ENCODE data around the gene ANKRD63. TPM values are rescaled to one million over a fixed set of nuclear protein-coding genes. Genes with fewer than 3 reads are reported as not detected.

The ANKRD63 gene
- total and polyA plus RNA-seq, 2 of the 8 experiments (the other 6 are each of a cell fraction or from before 2014, with no cell fraction given): 0.18 to 0.26 TPM

DNA sequence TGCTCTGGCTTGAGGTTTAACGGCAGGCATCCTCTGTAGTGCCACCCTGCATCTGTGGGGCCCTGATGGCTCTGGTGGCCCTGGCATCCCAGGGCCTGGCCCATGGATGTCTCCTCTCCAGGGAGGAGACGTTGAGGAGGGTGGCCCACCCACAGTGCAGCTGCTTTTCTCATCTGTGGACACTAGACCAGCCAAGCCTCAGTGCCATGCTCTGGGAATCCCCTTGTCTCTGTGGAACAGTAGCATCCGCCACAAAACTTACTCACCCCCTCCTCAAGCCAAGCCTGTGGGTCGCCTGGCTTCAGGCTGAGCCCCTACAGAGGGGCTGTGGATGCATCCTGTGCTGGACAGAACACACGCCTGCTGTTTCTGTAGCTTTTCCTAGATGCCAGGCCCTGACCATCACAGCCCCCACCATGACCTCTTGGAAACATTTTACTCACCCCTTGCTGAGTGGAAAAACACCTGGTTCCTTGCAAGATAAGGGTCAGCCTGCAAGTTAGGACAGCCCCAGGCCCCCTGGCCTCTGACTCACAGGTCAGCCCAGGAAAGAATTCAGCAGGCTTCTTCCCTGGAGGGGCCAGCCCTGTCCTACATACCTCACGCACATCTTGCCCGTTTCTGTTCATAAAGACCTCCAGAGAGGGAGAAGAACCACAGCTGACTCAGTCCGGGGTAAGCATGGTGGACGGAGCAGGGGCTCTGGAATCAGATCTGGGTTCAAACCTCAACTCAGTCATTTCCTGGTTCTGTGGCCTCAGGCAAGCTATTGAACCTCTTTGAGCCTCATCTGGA, 25.0 kb downstream of the ANKRD63 start (continued):
- TF ChIP-seq, protein P1, sequence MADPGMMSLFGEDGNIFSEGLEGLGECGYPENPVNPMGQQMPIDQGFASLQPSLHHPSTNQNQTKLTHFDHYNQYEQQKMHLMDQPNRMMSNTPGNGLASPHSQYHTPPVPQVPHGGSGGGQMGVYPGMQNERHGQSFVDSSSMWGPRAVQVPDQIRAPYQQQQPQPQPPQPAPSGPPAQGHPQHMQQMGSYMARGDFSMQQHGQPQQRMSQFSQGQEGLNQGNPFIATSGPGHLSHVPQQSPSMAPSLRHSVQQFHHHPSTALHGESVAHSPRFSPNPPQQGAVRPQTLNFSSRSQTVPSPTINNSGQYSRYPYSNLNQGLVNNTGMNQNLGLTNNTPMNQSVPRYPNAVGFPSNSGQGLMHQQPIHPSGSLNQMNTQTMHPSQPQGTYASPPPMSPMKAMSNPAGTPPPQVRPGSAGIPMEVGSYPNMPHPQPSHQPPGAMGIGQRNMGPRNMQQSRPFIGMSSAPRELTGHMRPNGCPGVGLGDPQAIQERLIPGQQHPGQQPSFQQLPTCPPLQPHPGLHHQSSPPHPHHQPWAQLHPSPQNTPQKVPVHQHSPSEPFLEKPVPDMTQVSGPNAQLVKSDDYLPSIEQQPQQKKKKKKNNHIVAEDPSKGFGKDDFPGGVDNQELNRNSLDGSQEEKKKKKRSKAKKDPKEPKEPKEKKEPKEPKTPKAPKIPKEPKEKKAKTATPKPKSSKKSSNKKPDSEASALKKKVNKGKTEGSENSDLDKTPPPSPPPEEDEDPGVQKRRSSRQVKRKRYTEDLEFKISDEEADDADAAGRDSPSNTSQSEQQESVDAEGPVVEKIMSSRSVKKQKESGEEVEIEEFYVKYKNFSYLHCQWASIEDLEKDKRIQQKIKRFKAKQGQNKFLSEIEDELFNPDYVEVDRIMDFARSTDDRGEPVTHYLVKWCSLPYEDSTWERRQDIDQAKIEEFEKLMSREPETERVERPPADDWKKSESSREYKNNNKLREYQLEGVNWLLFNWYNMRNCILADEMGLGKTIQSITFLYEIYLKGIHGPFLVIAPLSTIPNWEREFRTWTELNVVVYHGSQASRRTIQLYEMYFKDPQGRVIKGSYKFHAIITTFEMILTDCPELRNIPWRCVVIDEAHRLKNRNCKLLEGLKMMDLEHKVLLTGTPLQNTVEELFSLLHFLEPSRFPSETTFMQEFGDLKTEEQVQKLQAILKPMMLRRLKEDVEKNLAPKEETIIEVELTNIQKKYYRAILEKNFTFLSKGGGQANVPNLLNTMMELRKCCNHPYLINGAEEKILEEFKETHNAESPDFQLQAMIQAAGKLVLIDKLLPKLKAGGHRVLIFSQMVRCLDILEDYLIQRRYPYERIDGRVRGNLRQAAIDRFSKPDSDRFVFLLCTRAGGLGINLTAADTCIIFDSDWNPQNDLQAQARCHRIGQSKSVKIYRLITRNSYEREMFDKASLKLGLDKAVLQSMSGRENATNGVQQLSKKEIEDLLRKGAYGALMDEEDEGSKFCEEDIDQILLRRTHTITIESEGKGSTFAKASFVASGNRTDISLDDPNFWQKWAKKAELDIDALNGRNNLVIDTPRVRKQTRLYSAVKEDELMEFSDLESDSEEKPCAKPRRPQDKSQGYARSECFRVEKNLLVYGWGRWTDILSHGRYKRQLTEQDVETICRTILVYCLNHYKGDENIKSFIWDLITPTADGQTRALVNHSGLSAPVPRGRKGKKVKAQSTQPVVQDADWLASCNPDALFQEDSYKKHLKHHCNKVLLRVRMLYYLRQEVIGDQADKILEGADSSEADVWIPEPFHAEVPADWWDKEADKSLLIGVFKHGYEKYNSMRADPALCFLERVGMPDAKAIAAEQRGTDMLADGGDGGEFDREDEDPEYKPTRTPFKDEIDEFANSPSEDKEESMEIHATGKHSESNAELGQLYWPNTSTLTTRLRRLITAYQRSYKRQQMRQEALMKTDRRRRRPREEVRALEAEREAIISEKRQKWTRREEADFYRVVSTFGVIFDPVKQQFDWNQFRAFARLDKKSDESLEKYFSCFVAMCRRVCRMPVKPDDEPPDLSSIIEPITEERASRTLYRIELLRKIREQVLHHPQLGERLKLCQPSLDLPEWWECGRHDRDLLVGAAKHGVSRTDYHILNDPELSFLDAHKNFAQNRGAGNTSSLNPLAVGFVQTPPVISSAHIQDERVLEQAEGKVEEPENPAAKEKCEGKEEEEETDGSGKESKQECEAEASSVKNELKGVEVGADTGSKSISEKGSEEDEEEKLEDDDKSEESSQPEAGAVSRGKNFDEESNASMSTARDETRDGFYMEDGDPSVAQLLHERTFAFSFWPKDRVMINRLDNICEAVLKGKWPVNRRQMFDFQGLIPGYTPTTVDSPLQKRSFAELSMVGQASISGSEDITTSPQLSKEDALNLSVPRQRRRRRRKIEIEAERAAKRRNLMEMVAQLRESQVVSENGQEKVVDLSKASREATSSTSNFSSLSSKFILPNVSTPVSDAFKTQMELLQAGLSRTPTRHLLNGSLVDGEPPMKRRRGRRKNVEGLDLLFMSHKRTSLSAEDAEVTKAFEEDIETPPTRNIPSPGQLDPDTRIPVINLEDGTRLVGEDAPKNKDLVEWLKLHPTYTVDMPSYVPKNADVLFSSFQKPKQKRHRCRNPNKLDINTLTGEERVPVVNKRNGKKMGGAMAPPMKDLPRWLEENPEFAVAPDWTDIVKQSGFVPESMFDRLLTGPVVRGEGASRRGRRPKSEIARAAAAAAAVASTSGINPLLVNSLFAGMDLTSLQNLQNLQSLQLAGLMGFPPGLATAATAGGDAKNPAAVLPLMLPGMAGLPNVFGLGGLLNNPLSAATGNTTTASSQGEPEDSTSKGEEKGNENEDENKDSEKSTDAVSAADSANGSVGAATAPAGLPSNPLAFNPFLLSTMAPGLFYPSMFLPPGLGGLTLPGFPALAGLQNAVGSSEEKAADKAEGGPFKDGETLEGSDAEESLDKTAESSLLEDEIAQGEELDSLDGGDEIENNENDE (IDR thresholded peaks at IDR 0.05; ENCODE audit: insufficient replicate concordance, low read length): no peak
- TF ChIP-seq CHD2 (IDR thresholded peaks at IDR 0.05; ENCODE audit: low read length): no peak
- TF ChIP-seq, protein P2, sequence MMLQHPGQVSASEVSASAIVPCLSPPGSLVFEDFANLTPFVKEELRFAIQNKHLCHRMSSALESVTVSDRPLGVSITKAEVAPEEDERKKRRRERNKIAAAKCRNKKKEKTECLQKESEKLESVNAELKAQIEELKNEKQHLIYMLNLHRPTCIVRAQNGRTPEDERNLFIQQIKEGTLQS (IDR thresholded peaks at IDR 0.05; ENCODE audit: insufficient read depth, low read depth, low read length): no peak
- TF ChIP-seq TEAD4 (IDR thresholded peaks at IDR 0.05; ENCODE audit: low read depth, low read length): no peak
- TF ChIP-seq RAD21 (IDR thresholded peaks at IDR 0.05 in 1 of 2, conservative IDR thresholded peaks at IDR 0.05 in 1 of 2; ENCODE audit: low read depth in 2 of 2, low read length in 2 of 2): no peak

Measured in H1 (cell line).